Activated CD4-positive, alpha-beta memory T cell treated with anti-CD3 and anti-CD28 coated beads, Interleukin-2, amount 10 ng/mL, durations not matched to agents 7 days and 5 days (primary cell): Measurements from ENCODE around the gene NHLRC2. TPM values are rescaled to one million over a fixed set of nuclear protein-coding genes. Genes with fewer than 3 reads are reported as not detected.

Source experiments
- CTCF ChIA-PET: fragments of 350-600 bp; sonication (Branson Sonifier 250); formaldehyde crosslinking; loops from one replicate; lab custom pipeline; 2021; ENCODE audit warnings: antibody characterized with exemption, inconsistent platforms; lab: Charles Lee
- POLR2A ChIA-PET: fragments of 350-600 bp; sonication (Branson Sonifier 250); formaldehyde crosslinking; loops from one replicate; lab custom pipeline; 2021; ENCODE audit warnings: antibody characterized with exemption; lab: Charles Lee
- DNase-seq: peaks from one replicate; pipeline ENCODE4 v3.0.0-alpha.2; 2020
- H3K27ac Mint-ChIP-seq: one replicate; pipeline ENCODE4 v1.8.0; 2021; ENCODE audit warnings: mild to moderate bottlenecking, mixed read lengths
- H3K27me3 Mint-ChIP-seq: one replicate; pipeline ENCODE4 v1.8.0; 2021; ENCODE audit warnings: mixed read lengths
- H3K36me3 Mint-ChIP-seq: one replicate; pipeline ENCODE4 v1.8.0; 2021; ENCODE audit warnings: low read depth, mixed read lengths
- H3K4me1 Mint-ChIP-seq: one replicate; pipeline ENCODE4 v1.8.0; 2021; ENCODE audit warnings: mixed read lengths
- H3K4me3 Mint-ChIP-seq: one replicate; pipeline ENCODE4 v1.8.0; 2021; ENCODE audit warnings: mild to moderate bottlenecking, mixed read lengths
- H3K9me3 Mint-ChIP-seq: one replicate; pipeline ENCODE4 v1.8.0; 2021; ENCODE audit warnings: mixed read lengths
- total RNA-seq, 2 experiments: library from RNA; stranded (reverse); gene quantifications; one replicate each; pipeline ENCODE4 v1.2.3, GENCODE V29; 2021

The NHLRC2 gene
- total RNA-seq, 2 experiments from 2014 or later, result 29.5 to 29.9 TPM

DNA sequence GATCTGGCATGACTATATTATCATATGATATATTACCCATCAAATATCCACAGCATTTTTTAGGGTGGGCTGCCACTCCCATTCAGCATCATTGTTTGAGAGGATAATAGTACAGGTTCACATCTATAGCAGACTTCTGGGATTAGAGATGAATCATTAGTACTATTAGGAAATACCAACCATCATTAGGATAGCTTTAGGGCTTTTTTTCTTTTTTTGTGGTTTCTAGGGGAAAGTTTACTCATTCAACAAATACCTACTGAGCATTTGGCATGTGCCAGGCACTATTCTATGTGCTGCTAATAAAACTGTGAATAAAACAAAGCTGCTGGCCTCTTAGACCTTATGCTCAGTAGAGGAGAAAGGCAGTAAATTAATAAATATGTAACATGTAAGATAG is 40.6 kb downstream of the NHLRC2 start:
- H3K36me3 Mint-ChIP-seq, result peaks cover 34% of the 10 kb centered on the region
- no peaks in the 10 kb centered on the region for H3K4me1 Mint-ChIP-seq
- H3K27ac Mint-ChIP-seq, result no peak overlapping the region
- no peak for DNase-seq
- H3K4me3 Mint-ChIP-seq, result no peak overlapping the region
- H3K27me3 Mint-ChIP-seq, result no peaks in the 10 kb centered on the region
- ChIA-PET CTCF (no interaction called here), POLR2A (no interaction called here)
- no peaks in the 10 kb centered on the region for H3K9me3 Mint-ChIP-seq

DNA sequence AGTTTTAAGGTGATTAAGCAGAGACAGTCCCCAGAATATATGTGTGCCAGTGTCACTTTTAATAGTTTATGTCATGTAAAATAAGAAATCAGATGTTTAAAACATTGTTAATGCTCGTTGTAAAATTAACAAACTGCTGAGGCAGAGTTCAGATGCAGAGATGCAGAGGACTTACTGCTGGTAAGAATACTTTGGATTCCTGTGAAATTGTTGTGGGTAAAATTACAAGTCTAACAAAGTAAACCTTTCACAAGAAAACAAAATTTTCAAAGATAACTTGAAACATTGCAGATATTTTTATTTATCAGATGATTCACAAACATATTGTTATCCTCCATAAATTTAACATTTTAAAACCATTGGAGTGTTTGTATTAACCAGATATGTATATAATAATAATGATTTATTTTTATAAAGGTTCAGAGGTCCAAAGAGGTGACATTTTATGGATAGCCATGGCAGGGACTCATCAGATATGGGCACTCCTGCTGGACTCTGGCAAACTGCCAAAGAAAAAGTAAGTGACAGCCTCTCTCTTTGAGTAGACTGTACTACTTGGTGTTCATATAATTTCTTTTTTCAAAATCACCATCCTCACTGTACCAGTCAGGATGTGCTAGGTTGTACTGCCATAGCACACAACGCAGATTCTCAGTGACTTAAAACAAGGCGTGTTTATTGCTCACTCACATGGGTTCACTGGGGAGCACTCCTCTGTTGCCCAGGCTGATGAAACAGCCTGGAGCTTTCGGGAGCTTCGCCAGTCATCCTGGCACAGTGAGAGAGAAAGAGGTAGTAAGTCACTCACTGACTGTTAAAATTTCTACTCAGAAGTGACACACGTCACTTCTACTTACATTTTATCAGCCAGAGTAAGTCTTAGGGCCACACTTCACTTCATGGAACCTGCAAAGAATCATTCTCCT is 43.5 kb downstream of the NHLRC2 start:
- Mint-ChIP-seq H3K27ac (no peak overlapping the region), H3K27me3 (no peaks in the 10 kb centered on the region), H3K4me1 (peaks cover 3% of the 10 kb centered on the region), H3K36me3 (peaks cover 42% of the 10 kb centered on the region), H3K9me3 (no peaks in the 10 kb centered on the region), H3K4me3 (no peak overlapping the region)
- no peak for DNase-seq
- CTCF ChIA-PET, result no interaction called here
- POLR2A ChIA-PET, result no interaction called here

DNA sequence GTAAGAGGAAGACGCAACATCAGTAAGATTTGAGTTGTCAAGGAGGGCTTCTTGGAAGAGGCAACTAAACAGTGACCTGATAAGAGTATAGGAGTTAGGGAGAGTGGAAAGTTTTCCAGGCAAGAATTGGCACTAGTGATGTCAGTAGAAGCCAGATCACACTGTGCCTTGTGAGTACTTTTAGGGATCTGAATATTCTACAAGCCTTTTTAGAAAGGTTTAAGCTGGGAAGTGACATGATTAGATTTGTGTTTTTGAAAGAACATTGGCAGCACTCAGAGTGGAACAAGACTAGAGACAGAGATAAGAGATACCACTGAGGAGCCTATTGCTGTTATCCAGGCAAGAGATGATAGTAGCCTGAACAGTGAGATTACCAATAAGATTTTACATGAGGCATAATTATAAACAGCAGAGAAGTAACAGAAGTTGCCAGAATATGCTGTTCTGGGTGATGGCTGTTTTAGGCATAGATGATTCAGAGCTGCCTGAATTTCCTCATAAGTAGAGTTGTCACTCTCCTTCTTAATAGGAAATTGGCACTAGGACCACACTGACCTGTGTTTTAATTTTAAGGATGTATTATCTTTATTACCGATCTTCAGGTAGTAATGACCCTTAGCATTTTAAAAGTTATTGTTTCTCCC is 45.6 kb downstream of the NHLRC2 start:
- CTCF ChIA-PET, result no interaction called here
- H3K4me3 Mint-ChIP-seq, result no peak overlapping the region
- H3K36me3 Mint-ChIP-seq, result peaks cover 50% of the 10 kb centered on the region
- POLR2A ChIA-PET, result no interaction called here
- no peaks in the 10 kb centered on the region for H3K9me3 Mint-ChIP-seq
- no peak overlapping the region for H3K27ac Mint-ChIP-seq
- no peaks in the 10 kb centered on the region for H3K27me3 Mint-ChIP-seq
- peaks cover 3% of the 10 kb centered on the region for H3K4me1 Mint-ChIP-seq
- DNase-seq, result no peak

DNA sequence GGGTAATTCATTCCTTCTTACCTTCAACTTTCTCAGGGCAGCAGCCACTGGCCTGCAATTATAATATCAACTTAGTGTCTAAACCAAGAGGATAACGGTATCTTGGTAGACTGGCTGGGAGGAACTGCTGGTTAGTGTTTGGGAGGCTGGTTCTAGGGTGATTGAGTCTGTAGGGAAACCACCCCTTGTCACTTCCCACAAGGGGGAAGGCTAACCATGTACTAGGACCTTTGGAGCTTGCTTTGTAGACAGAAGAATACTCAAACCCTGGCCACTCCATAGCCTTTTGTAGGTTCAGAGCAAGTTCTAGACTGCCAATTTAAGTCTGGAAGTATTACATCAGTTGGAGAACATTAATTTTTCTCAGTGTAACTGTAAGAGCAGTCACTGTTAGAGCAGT is 51.3 kb downstream of the NHLRC2 start:
- POLR2A ChIA-PET, result no interaction called here

DNA sequence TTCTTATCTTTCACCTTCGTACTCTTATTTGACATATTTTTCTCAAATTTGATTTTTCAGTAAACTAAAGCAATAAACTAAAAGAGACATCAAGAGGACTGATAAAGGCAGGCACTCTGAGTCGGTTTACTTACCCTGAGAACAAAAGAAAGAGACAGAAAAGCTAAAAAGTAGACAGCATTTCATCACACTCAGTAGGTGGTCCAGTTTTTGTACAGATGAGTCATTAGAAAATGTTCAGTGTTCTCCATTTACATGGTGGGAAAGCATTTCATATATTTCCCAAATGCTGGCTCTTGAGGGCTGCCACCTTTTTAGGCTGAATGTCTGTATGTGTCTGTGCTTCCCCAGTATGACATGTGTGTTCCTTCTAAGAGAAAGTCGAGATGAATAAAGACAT is 52.7 kb downstream of the NHLRC2 start:
- Mint-ChIP-seq H3K4me3 (no peak overlapping the region), H3K4me1 (no peaks in the 10 kb centered on the region), H3K27me3 (no peaks in the 10 kb centered on the region), H3K9me3 (no peaks in the 10 kb centered on the region), H3K27ac (no peak overlapping the region), H3K36me3 (peaks cover 35% of the 10 kb centered on the region)
- CTCF ChIA-PET, result no interaction called here
- no peak for DNase-seq
- POLR2A ChIA-PET, result no interaction called here

More for the DNA sequence above, 51.3 kb downstream of the NHLRC2 start:
- CTCF ChIA-PET, result no interaction called here
- Mint-ChIP-seq H3K36me3 (peaks cover 42% of the 10 kb centered on the region), H3K4me3 (no peak overlapping the region), H3K4me1 (peaks cover 3% of the 10 kb centered on the region), H3K27me3 (no peaks in the 10 kb centered on the region), H3K9me3 (no peaks in the 10 kb centered on the region), H3K27ac (no peak overlapping the region)
- no peak for DNase-seq

DNA sequence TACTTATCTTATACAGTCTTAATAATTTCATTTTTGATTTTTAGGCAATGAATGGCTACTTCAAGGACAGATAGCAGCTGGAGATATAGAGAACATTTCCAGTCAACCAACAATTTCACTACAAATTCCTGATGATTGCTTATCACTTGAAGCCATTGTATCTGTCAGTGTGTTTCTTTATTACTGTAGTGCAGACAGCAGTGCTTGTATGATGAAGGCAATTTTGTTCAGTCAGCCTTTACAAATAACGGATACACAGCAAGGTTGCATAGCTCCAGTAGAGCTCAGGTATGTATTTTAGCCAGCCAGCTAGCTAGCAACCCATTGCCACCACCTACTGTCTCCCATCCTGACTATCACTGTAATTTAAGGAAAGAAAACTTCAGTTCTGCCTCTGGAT is 53.8 kb downstream of the NHLRC2 start:
- Mint-ChIP-seq H3K27me3 (no peaks in the 10 kb centered on the region), H3K36me3 (peaks cover 31% of the 10 kb centered on the region)
- POLR2A ChIA-PET, result no interaction called here

DNA sequence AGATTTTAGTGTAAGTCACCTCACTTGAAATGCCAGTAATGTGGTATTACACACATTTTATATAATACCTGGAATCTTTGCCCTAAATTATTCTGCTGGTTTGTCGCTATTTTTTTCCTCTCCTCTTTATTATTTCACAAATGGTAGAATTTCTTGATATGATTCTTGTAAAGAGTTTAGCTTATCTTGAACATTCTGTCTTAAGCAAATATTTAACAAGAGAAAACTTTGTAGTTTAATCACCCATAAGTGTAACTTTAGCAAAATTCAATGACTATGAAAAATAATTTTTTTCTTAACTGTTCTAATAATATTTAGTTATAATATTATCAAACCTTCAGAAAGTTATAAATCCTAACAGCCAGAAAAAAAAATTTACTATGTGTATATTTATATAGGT is 56.7 kb downstream of the NHLRC2 start:
- CTCF ChIA-PET, result no interaction called here

More for the DNA sequence above, 53.8 kb downstream of the NHLRC2 start:
- Mint-ChIP-seq H3K9me3 (no peaks in the 10 kb centered on the region), H3K4me3 (no peak overlapping the region), H3K27ac (no peak overlapping the region), H3K4me1 (no peaks in the 10 kb centered on the region)
- no peak for DNase-seq
- CTCF ChIA-PET, result no interaction called here

DNA sequence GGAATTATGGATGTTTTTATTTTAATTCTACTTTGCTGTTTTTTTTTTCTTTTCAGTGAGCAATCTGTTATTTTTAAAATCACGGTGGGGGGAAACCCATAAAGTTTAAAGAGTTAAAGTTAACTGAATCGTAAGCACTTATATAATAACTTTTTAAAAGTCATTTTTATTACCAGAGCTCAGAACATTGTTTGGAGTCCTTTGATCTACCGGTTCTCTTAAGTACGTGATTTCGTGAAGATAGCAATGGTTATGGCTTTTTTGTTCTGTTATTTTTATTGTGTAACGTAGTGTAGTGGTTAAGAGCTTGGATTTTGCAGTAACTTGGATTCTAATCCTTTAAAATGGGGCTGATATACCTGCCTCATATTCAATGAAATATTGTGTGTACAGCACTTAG is 57.4 kb downstream of the NHLRC2 start:
- POLR2A ChIA-PET, result interaction anchor here (0.6 kb wide), 1 partner anchor 11 kb away, joined by 3 read pairs; no protein-coding TSS in a partner anchor
- no peak overlapping the region for H3K4me3 Mint-ChIP-seq
- CTCF ChIA-PET, result interaction anchor here (0.8 to 1.5 kb wide), 2 partner anchors 17 to 392 kb away, joined by 3 read pairs; no protein-coding TSS in a partner anchor

More for the DNA sequence above, 56.7 kb downstream of the NHLRC2 start:
- POLR2A ChIA-PET, result no interaction called here
- Mint-ChIP-seq H3K36me3 (peaks cover 10% of the 10 kb centered on the region), H3K9me3 (no peaks in the 10 kb centered on the region), H3K27me3 (no peaks in the 10 kb centered on the region), H3K27ac (no peak overlapping the region), H3K4me1 (peaks cover 4% of the 10 kb centered on the region), H3K4me3 (no peak overlapping the region)
- no peak for DNase-seq

DNA sequence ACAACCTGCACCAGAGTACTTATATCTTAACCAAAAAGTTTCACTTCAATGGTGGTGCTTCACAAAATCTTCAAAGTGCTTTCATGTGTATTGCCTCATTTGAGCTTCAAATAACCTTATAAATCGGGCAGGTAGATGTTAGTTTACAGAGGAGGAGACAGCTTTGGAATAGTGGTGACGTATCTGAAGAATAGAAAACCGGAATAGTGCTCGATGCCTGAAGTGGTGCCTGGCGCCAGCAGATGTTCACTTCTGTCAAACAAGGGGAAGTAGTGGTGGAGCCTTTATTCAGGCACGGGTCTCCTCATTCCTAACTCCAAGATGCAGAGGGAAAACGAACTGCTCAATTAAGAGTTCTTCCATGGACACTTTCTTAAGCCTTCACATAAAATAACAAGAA is 58.1 kb downstream of the NHLRC2 start:
- peaks cover 12% of the 10 kb centered on the region for H3K36me3 Mint-ChIP-seq
- peaks cover 5% of the 10 kb centered on the region for H3K4me1 Mint-ChIP-seq
- H3K27ac Mint-ChIP-seq, result no peak overlapping the region
- ChIA-PET POLR2A (interaction anchor here (0.6 kb wide), 1 partner anchor 10 kb away, joined by 3 read pairs; no protein-coding TSS in a partner anchor), CTCF (interaction anchor here (0.8 to 1.5 kb wide), 2 partner anchors 16 to 392 kb away, joined by 3 read pairs; no protein-coding TSS in a partner anchor)
- no peak overlapping the region for H3K4me3 Mint-ChIP-seq
- no peaks in the 10 kb centered on the region for H3K27me3 Mint-ChIP-seq
- no peaks in the 10 kb centered on the region for H3K9me3 Mint-ChIP-seq
- DNase-seq, result no peak

More for the DNA sequence above, 57.4 kb downstream of the NHLRC2 start:
- Mint-ChIP-seq H3K36me3 (peaks cover 13% of the 10 kb centered on the region), H3K9me3 (no peaks in the 10 kb centered on the region), H3K27me3 (no peaks in the 10 kb centered on the region), H3K27ac (no peak overlapping the region), H3K4me1 (peaks cover 5% of the 10 kb centered on the region)
- no peak for DNase-seq

DNA sequence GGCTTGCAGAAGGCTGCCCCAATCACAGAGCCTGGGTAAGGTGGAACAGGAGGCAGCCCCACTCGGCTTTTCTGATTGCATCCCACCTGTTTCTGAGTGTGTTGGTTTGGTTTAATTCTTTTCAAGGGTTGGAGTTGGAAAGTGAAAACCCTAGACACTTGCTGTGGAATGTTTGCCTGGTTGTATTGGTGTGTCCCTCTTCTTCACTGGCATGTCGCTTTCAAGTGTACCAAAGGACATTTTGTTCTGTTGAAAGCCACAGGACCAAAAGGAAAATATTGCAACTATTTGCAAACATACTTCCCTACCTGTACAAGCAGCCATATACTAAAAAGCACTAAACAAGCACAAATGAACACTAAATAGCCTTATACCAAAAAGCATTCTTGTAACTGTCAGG is 60.5 kb downstream of the NHLRC2 start:
- no peaks in the 10 kb centered on the region for H3K27me3 Mint-ChIP-seq
- H3K4me3 Mint-ChIP-seq, result no peak overlapping the region
- peaks cover 16% of the 10 kb centered on the region for H3K36me3 Mint-ChIP-seq
- no peak overlapping the region for H3K27ac Mint-ChIP-seq
- no peaks in the 10 kb centered on the region for H3K9me3 Mint-ChIP-seq
- no peak for DNase-seq
- H3K4me1 Mint-ChIP-seq, result peaks cover 5% of the 10 kb centered on the region
- CTCF ChIA-PET, result no interaction called here
- POLR2A ChIA-PET, result no interaction called here

DNA sequence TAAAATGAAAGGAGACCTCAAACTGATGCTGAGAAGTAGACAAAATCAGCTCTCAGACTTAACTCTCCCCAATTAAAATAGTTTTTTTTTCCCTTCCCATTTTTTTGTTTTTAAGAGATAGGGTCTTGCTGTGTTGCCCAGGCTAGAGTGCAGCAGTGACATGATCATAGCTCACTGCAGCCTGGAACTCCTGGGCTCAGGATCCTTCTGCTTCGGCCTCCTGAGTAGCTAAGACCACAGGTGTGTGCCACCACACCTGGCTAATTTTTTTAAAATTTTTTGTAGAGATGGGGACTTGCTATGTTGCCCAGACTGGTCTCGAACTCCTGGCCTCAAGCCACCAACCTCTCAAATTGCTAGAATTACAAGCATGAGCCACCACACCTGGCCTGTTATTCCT is 61.1 kb downstream of the NHLRC2 start:
- no peak overlapping the region for H3K4me3 Mint-ChIP-seq
- peaks cover 16% of the 10 kb centered on the region for H3K36me3 Mint-ChIP-seq
- POLR2A ChIA-PET, result no interaction called here
- CTCF ChIA-PET, result no interaction called here
- no peak overlapping the region for H3K27ac Mint-ChIP-seq
- no peak for DNase-seq
- H3K4me1 Mint-ChIP-seq, result peaks cover 5% of the 10 kb centered on the region
- H3K9me3 Mint-ChIP-seq, result no peaks in the 10 kb centered on the region
- H3K27me3 Mint-ChIP-seq, result no peaks in the 10 kb centered on the region

DNA sequence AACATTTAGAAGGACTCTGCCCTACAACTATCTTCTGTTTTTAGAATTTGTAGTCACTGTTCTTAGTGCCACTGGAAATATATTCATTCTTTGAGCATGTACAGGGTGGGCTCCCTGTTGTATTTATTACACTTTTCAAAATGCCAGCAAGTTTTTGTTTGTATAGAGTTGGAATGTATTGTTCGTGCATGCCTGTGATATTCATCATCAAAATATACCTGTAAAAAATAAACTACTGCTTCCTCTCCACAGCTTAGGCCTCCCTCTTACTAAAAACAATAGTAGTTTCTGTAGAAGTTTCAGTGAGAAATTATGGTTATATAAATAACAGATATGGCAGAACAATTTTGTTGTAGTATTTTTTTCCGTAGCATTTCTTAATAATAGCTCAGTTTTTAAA is 61.6 kb downstream of the NHLRC2 start:
- Mint-ChIP-seq H3K36me3 (peaks cover 16% of the 10 kb centered on the region), H3K27me3 (no peaks in the 10 kb centered on the region), H3K27ac (no peak overlapping the region), H3K4me1 (peaks cover 5% of the 10 kb centered on the region), H3K9me3 (no peaks in the 10 kb centered on the region), H3K4me3 (no peak overlapping the region)
- CTCF ChIA-PET, result no interaction called here
- POLR2A ChIA-PET, result no interaction called here
- no peak for DNase-seq

DNA sequence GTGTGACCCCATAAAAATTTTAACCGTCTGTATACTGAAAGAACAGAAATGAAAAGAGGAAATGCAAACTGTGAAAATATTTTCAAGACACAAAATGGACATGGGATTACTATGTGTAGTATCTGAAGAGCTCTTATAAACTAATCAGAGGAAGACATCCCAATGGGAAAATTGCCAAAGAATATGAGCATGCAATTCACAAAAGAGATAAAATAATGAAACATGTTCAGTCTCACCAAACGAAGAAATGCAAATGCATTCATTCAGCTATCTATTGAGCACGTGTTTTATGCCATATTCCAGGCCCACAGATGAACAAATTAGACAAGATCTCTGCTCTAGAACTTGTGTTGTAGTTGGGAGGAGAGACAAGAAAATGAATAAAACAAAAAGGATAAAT is 63.2 kb downstream of the NHLRC2 start:
- no peak for DNase-seq
- ChIA-PET POLR2A (interaction anchor here (0.9 kb wide), 1 partner anchor 44 kb away, joined by 3 read pairs; no protein-coding TSS in a partner anchor), CTCF (interaction anchor here (1.0 to 1.1 kb wide), 2 partner anchors 36 to 44 kb away, joined by 3 to 4 read pairs; no protein-coding TSS in a partner anchor)
- H3K9me3 Mint-ChIP-seq, result no peaks in the 10 kb centered on the region
- H3K27ac Mint-ChIP-seq, result no peak overlapping the region
- H3K36me3 Mint-ChIP-seq, result peaks cover 12% of the 10 kb centered on the region
- H3K4me3 Mint-ChIP-seq, result no peak overlapping the region
- peaks cover 5% of the 10 kb centered on the region for H3K4me1 Mint-ChIP-seq
- no peaks in the 10 kb centered on the region for H3K27me3 Mint-ChIP-seq
